Loucy (cell line): ENCODE measurements around the gene EEF1AKMT2.

ENCODE experiments used
- CTCF ChIP-seq: fragments of 200-600 bp; sonication (generic); conservative IDR thresholded peaks from 2 replicates; pipeline ENCODE4 v1.5.1; 2014; ENCODE audit warnings: mild to moderate bottlenecking, antibody characterized with exemption, low read length
- EZH2phosphoT487 ChIP-seq: fragments of 200-600 bp; IDR thresholded peaks from 2 replicates; pipeline ENCODE4 v1.6.1; 2018; ENCODE audit warnings: antibody characterized with exemption, mild to moderate bottlenecking, moderate library complexity, borderline replicate concordance

- TF ChIP-seq CTCF (no peak), EZH2phosphoT487 (no peak)
These were observed 75.3 kb downstream of the EEF1AKMT2 start for GRCh38 chr10:124716369-124716768.
